ENCODE results near the gene MAP3K20. TPM values are rescaled to one million over a fixed set of nuclear protein-coding genes. Genes with fewer than 3 reads are reported as not detected.
A peak's percentile ranks its signal among the peaks of the same experiment; 100 is the strongest.
"Not testable (repeated sequence)": the region's sequence is repeated elsewhere in the genome, so short reads cannot be mapped to it uniquely, and the experiment has no call there.

The MAP3K20 gene
- total RNA-seq, 4 donors from 2014 or later: 6.8 to 32.2 (median 15.3) TPM

DNA sequence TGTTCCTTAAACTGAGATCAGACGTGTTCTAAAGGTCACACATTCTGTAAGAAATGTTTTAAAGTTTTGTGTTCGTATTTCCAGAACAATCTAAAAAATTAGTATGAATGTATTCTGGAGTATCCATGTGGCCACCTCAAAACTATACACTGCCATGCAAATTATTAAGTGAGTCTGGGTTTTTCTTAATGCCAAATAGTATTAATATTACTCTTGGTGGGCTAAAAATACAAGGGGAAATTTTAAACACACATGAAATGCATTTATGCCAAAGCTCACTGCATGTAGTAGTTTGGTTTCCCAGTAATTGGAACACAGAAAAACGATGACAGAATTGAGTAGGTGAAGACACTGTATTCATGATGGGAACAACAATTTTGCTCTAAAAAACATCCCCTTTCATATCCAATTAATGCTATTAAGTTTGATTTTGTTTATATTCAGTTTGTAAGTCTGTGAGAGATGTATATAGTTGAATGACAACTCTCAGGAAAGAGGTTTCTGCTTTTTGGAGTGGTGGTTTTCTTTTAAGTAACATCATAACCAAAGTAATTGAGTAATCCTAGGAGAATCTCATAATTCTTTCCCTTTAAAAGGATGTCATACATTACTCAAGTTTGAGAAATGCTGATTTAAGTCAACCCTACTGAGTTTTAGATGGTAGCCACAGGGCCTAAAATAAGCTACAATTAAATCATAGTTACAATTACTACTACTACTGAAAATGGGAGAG lies 203.3 kb downstream of the MAP3K20 start:
- no peak overlapping the region for H3K4me3 ChIP-seq
- no peak overlapping the region for H3K27ac ChIP-seq
- no peaks in the 10 kb centered on the region for H3K9me3 ChIP-seq
- no peaks in the 10 kb centered on the region for H3K27me3 ChIP-seq
- TF ChIP-seq, protein P1, sequence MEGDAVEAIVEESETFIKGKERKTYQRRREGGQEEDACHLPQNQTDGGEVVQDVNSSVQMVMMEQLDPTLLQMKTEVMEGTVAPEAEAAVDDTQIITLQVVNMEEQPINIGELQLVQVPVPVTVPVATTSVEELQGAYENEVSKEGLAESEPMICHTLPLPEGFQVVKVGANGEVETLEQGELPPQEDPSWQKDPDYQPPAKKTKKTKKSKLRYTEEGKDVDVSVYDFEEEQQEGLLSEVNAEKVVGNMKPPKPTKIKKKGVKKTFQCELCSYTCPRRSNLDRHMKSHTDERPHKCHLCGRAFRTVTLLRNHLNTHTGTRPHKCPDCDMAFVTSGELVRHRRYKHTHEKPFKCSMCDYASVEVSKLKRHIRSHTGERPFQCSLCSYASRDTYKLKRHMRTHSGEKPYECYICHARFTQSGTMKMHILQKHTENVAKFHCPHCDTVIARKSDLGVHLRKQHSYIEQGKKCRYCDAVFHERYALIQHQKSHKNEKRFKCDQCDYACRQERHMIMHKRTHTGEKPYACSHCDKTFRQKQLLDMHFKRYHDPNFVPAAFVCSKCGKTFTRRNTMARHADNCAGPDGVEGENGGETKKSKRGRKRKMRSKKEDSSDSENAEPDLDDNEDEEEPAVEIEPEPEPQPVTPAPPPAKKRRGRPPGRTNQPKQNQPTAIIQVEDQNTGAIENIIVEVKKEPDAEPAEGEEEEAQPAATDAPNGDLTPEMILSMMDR (IDR thresholded peaks at IDR 0.05): no peak
- no peak for TF ChIP-seq POLR2A (IDR thresholded peaks at IDR 0.05)
- H3K4me1 ChIP-seq: no peaks in the 10 kb centered on the region
- no peak for DNase-seq
- no peaks in the 10 kb centered on the region for H3K36me3 ChIP-seq

DNA sequence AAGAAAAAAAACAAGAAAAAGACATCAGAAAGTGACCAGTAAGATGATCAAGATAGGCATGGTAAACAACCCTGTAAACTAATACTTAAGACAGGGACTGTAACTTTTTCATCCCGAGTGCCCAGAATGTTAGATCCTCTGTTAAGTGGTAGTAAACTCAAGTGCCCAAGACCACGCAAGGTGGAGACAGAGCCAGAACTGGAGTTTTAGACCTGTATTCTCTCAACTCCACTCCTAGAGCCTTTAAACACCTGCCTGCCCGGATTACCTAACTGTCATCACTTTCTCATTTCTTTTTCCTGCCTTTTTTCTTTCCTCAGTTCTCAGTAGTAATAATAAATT lies 203.9 kb downstream of the MAP3K20 start:
- no peaks in the 10 kb centered on the region for H3K27me3 ChIP-seq
- H3K4me1 ChIP-seq: no peaks in the 10 kb centered on the region
- H3K4me3 ChIP-seq: no peak overlapping the region
- no peaks in the 10 kb centered on the region for H3K9me3 ChIP-seq
- TF ChIP-seq POLR2A (IDR thresholded peaks at IDR 0.05): no peak
- TF ChIP-seq, protein P1 (IDR thresholded peaks at IDR 0.05): no peak
- H3K27ac ChIP-seq: no peak overlapping the region
- H3K36me3 ChIP-seq: no peaks in the 10 kb centered on the region
- no peak for DNase-seq

DNA sequence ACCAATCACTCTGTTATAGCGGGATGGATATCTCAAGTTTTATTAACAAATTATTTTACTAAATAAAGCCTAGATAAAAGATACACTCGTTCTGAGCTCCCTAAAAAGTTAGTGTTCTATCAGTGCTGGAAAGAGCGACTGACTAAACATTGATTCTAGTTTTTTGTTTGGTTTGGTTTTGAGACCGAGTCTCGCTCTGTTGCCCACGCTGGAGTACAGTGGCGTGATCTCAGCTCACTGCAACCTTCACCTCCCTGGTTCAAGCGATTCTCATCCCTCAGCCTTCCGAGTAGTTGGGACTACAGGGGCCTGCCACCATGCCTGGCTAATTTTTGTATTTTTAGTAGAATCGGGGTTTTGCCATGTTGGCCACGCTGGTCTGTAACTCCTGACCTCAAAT lies 205.2 kb downstream of the MAP3K20 start:
- DNase-seq: no peak
- H3K9me3 ChIP-seq: no peaks in the 10 kb centered on the region
- no peak overlapping the region for H3K27ac ChIP-seq
- H3K4me1 ChIP-seq: no peaks in the 10 kb centered on the region
- TF ChIP-seq, protein P1 (IDR thresholded peaks at IDR 0.05): no peak
- TF ChIP-seq POLR2A (IDR thresholded peaks at IDR 0.05): no peak
- H3K4me3 ChIP-seq: no peak overlapping the region
- no peaks in the 10 kb centered on the region for H3K36me3 ChIP-seq
- no peaks in the 10 kb centered on the region for H3K27me3 ChIP-seq

DNA sequence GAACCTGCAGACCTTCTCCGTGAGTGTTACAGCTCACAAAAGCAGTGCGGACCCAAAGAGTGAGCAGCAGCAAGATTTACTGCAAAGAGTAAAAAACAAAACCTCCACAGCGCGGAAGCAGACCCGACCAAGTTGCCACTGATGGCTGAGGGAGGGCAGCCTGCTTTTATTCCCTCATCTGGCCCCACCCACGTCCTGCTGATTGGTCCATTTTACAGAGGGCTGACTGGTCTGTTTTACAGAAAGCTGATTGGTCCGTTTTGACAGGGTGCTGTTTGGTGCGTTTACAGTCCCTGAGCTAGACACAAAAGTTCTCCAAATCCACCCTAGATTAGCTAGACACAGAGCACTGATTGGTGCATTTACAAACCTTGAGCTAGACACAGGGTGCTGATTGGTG lies 206.3 kb downstream of the MAP3K20 start:
- H3K27me3 ChIP-seq, H3K36me3 ChIP-seq, H3K27ac ChIP-seq, H3K4me1 ChIP-seq, DNase-seq, H3K4me3 ChIP-seq, H3K9me3 ChIP-seq: not testable (repeated sequence)

DNA sequence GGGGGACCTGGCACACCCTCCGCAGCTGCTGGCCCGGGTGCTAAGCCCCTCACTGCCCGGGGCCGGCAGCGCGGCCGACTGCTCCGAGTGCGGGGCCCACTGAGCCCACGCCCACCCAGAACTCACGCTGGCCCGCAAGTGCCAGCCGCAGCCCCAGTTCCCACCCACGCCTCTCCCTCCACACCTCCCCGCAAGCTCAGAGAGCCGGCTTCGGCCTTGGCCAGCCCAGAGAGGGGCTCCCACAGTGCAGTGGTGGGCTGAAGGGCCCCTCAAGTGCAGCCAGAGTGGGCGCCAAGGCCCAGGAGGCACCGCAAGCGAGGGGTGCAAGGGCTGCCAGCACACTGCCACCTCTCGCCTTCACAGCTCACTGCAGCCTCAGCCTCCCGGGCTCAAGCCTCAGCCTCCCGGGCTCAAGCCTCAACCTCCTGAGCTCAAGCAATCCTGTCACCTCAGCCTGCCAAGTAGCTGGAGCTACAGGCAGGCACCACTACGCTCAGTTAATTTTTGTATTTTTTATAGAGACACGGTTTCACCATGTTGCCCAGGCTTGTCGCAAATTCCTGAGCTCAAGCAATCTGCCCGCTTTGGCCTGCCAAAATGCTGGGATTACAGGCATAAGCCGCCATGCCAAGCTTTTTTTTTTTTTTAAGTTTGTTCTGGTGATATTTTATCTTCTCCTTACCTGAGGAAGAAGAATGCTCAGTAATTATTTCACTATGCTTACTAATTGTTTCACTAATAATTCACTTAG lies 207.3 kb downstream of the MAP3K20 start:
- Histone ChIP-seq H3K4me3 (no peak overlapping the region), H3K4me1 (no peaks in the 10 kb centered on the region), H3K9me3 (no peaks in the 10 kb centered on the region), H3K27me3 (no peaks in the 10 kb centered on the region), H3K27ac (no peak overlapping the region), H3K36me3 (no peaks in the 10 kb centered on the region)
- TF ChIP-seq POLR2A (IDR thresholded peaks at IDR 0.05): no peak
- TF ChIP-seq, protein P1 (IDR thresholded peaks at IDR 0.05): no peak
- no peak for DNase-seq

DNA sequence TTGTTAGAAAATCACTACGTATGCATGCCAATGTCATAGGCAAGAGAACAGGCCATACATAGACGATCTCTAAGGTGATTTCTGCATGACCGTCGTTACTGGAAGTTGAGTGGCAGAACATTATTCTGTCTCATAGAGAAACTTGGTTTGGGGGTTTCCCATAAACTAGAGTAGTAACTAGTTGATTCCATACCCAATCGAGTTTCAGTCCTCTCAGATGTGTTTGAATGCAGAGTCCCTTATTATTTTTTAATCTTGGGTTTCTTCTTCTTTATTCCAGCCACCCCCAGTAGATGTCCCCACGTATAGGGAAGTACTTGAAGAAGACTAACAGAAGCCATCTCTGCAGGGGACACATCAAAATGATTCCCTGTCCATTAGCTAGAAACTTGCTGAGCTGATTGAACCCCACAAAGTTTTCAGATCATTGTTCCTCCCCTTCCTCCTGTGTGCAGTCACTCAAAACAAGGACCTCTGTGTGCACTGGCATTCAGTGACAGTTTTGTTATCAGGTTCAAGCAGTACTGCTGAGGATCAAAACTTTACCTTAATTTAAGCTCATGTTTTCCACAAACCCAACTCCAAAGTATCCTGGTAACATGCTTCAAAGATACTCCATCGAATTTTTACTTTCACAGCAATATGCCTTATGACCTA lies 210.6 kb downstream of the MAP3K20 start:
- no peaks in the 10 kb centered on the region for H3K9me3 ChIP-seq
- TF ChIP-seq POLR2A (IDR thresholded peaks at IDR 0.05): no peak
- TF ChIP-seq, protein P1 (IDR thresholded peaks at IDR 0.05): peak in 1 of 6 experiments; percentile 8
- H3K36me3 ChIP-seq: no peaks in the 10 kb centered on the region
- DNase-seq: no peak
- H3K4me3 ChIP-seq: no peak overlapping the region
- H3K4me1 ChIP-seq: no peaks in the 10 kb centered on the region
- no peak overlapping the region for H3K27ac ChIP-seq
- H3K27me3 ChIP-seq: no peaks in the 10 kb centered on the region

Measured in Peyer's patch (tissue), 4 donors.